GM23338 (cell line): ENCODE measurements around the gene MSS51. TPM values are rescaled to one million over a fixed set of nuclear protein-coding genes. Genes with fewer than 3 reads are reported as not detected.

Experiments used
- ATAC-seq: fragments of 200-7000 bp; cut with Tn5 transposase; 3 replicates; pipeline ENCODE4 v1.9.1; 2020
- DNase-seq: peaks from one replicate; pipeline ENCODE4 v3.0.0-alpha.2; 2015; ENCODE audit warnings: low spot score
- H2AFZ ChIP-seq: fragments of 200-600 bp; sonication (generic); 2 replicates; pipeline ENCODE4 v1.8.0; 2016; ENCODE audit warnings: antibody characterized with exemption, mild to moderate bottlenecking, moderate library complexity
- H3F3A ChIP-seq: fragments of 200-600 bp; sonication (generic); replicated peaks from 2 replicates; pipeline ENCODE4 v1.8.0; 2017; ENCODE audit warnings: antibody characterized with exemption, mixed run types, low read depth
- H3K27ac ChIP-seq: fragments of 200-600 bp; sonication (generic); 2 replicates; pipeline ENCODE4 v1.6.1; 2016; ENCODE audit warnings: low read depth
- H3K27me3 ChIP-seq: fragments of 200-600 bp; sonication (generic); 2 replicates; pipeline ENCODE4 v1.8.0; 2016; ENCODE audit warnings: mild to moderate bottlenecking, mixed run types, moderate library complexity; ENCODE audit not compliant: insufficient read depth
- H3K36me3 ChIP-seq: fragments of 200-600 bp; sonication (generic); 2 replicates; pipeline ENCODE4 v1.8.0; 2016; ENCODE audit warnings: mild to moderate bottlenecking; ENCODE audit not compliant: insufficient read depth
- H3K4me1 ChIP-seq: fragments of 200-600 bp; sonication (generic); 2 replicates; pipeline ENCODE4 v1.8.0; 2016; ENCODE audit warnings: mild to moderate bottlenecking, moderate library complexity; ENCODE audit not compliant: insufficient read depth
- H3K4me2 ChIP-seq: fragments of 200-600 bp; sonication (generic); 2 replicates; pipeline ENCODE4 v1.7.1; 2017; ENCODE audit warnings: mixed run types
- H3K4me3 ChIP-seq: fragments of 200-600 bp; sonication (generic); 2 replicates; pipeline ENCODE4 v1.6.1; 2016; ENCODE audit warnings: mixed run types
- H3K79me2 ChIP-seq: fragments of 200-600 bp; sonication (generic); replicated peaks from 2 replicates; pipeline ENCODE4 v1.8.0; 2017; ENCODE audit warnings: mild to moderate bottlenecking; ENCODE audit not compliant: insufficient read depth
- H3K9me2 ChIP-seq: fragments of 200-600 bp; sonication (generic); 2 replicates; pipeline ENCODE4 v1.8.0; 2017; ENCODE audit not compliant: insufficient read depth
- H4K20me1 ChIP-seq: fragments of 200-600 bp; sonication (generic); replicated peaks from 2 replicates; pipeline ENCODE4 v1.8.0; 2017; ENCODE audit warnings: mild to moderate bottlenecking; ENCODE audit not compliant: insufficient read depth
- H3K27ac Mint-ChIP-seq: 2 replicates; pipeline ENCODE4 v1.8.0; 2020; ENCODE audit warnings: inconsistent platforms, mild to moderate bottlenecking, moderate library complexity, mixed read lengths
- H3K27me3 Mint-ChIP-seq: 3 replicates; pipeline ENCODE4 v1.8.0; 2022; ENCODE audit warnings: low read depth, mild to moderate bottlenecking, moderate library complexity, mixed read lengths, inconsistent platforms; ENCODE audit not compliant: insufficient read depth, poor library complexity
- H3K36me3 Mint-ChIP-seq: 3 replicates; pipeline ENCODE4 v1.8.0; 2021; ENCODE audit warnings: low read depth, mild to moderate bottlenecking, inconsistent platforms, moderate library complexity, mixed read lengths
- H3K4me1 Mint-ChIP-seq: 3 replicates; pipeline ENCODE4 v1.8.0; 2020; ENCODE audit warnings: mild to moderate bottlenecking, inconsistent platforms, mixed read lengths
- H3K4me3 Mint-ChIP-seq: 3 replicates; pipeline ENCODE4 v1.8.0; 2021; ENCODE audit warnings: moderate library complexity, mild to moderate bottlenecking, inconsistent platforms, mixed read lengths
- H3K9me3 Mint-ChIP-seq: 3 replicates; pipeline ENCODE4 v1.8.0; 2020; ENCODE audit warnings: moderate library complexity, mild to moderate bottlenecking, inconsistent platforms, mixed read lengths
- CREB1 ChIP-seq: fragments of 250-450 bp; sonication (Bioruptor Pico); IDR thresholded peaks from 2 replicates; pipeline ENCODE4 v1.5.0; 2020; ENCODE audit warnings: low read depth, mild to moderate bottlenecking, moderate library complexity
- CTCF ChIP-seq, 2 experiments: fragments of 200-600 bp in 1 of 2; sonication (generic) in 1 of 2; conservative IDR thresholded peaks; 2 replicates each; pipeline versions ENCODE4 v1.5.1 to v1.6.1; 2016 to 2017; ENCODE audit warnings: antibody characterized with exemption in 2 of 2, low read depth in 2 of 2, mild to moderate bottlenecking in 2 of 2, moderate library complexity in 1 of 2
- ETS1 ChIP-seq: IDR thresholded peaks from 2 replicates; pipeline ENCODE4 v1.6.1; 2016; ENCODE audit warnings: antibody characterized with exemption
- EZH2 ChIP-seq: fragments of 200-600 bp; sonication (generic); IDR thresholded peaks from one replicate; pipeline ENCODE4 v1.8.0; 2017; ENCODE audit warnings: antibody characterized with exemption, mild to moderate bottlenecking, low read depth; ENCODE audit not compliant: unreplicated experiment
- EZH2phosphoT487 ChIP-seq: fragments of 200-600 bp; sonication (generic); IDR thresholded peaks from one replicate; pipeline ENCODE4 v1.8.1; 2018; ENCODE audit warnings: antibody characterized with exemption; ENCODE audit not compliant: unreplicated experiment
- JUNB ChIP-seq: IDR thresholded peaks from one replicate; pipeline ENCODE4 v1.6.1; 2016; ENCODE audit warnings: antibody characterized with exemption; ENCODE audit not compliant: unreplicated experiment
- NANOG ChIP-seq: IDR thresholded peaks from 2 replicates; pipeline ENCODE4 v1.6.1; 2016; ENCODE audit warnings: antibody characterized with exemption, borderline replicate concordance
- STAT1 ChIP-seq: IDR thresholded peaks from one replicate; pipeline ENCODE4 v1.6.1; 2016; ENCODE audit warnings: antibody characterized with exemption; ENCODE audit not compliant: unreplicated experiment
- ZNF114 ChIP-seq: fragments of 250-450 bp; sonication (Bioruptor Pico); IDR thresholded peaks from 2 replicates; pipeline ENCODE4 v1.5.0; 2020; ENCODE audit warnings: mild to moderate bottlenecking, moderate library complexity
- ZNF331 ChIP-seq: fragments of 250-450 bp; sonication (Bioruptor Pico); IDR thresholded peaks from 2 replicates; pipeline ENCODE4 v1.5.0; 2020; ENCODE audit warnings: low read depth, mild to moderate bottlenecking, moderate library complexity
- polyA plus RNA-seq: library from polyadenylated mRNA; unstranded; fragments of >200 nt; fragmentation: Nextera tagmentation; extraction: Ambion mirVana; gene quantifications from 2 replicates; pipeline ENCODE4 v1.2.1, GENCODE V29; 2016
- total RNA-seq: library from RNA; depleted of rRNA; stranded (reverse); fragments of >200 nt; shearing (Covaris generic); gene quantifications from 2 replicates; pipeline ENCODE4 v1.2.3, GENCODE V29; 2014
- TF ChIP-seq, protein P1 (sequence below): IDR thresholded peaks from one replicate; pipeline ENCODE4 v1.6.1; 2018; ENCODE audit warnings: antibody characterized with exemption; ENCODE audit not compliant: unreplicated experiment
- TF ChIP-seq, protein P2 (sequence below): fragments of 250-450 bp; sonication (Bioruptor Pico); IDR thresholded peaks from 2 replicates; pipeline ENCODE4 v1.5.0; 2020; ENCODE audit warnings: mild to moderate bottlenecking, moderate library complexity

MSS51 gene
- total and polyA plus RNA-seq, 2 experiments from 2014 or later, result 1.1 to 5.1 TPM

DNA sequence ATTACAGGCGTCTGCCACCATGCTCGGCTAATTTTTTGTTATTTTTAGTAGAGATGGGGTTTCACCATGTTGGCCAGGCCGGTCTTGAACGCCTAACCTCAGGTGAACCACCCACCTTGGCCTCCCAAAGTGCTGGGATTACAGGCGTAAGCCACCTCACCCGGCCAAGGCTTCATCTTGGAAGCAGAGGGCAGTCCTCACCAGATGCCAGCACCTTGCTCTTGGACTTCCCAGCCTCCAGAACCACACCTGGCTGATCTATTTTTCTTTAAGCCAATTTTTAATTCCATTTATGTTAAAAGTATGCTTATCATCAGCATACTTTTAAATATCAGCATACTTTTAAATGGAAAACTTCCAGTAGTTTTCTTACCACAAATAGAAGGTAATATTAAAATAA lies 31.7 kb downstream of the MSS51 start:
- Histone ChIP-seq H4K20me1 (peaks cover 11% of the 10 kb centered on the region), H3K27ac (no peak overlapping the region), H3K4me2 (no peak overlapping the region), H3K4me1 (no peaks in the 10 kb centered on the region), H3F3A (no peaks in the 10 kb centered on the region), H3K79me2 (peaks cover 67% of the 10 kb centered on the region), H3K36me3 (peaks cover 5% of the 10 kb centered on the region; the same call in 1 of the 2 replicates), H3K27me3 (no peaks in the 10 kb centered on the region), H2AFZ (no peak overlapping the region), H3K9me2 (no peaks in the 10 kb centered on the region), H3K4me3 (no peak overlapping the region)
- Mint-ChIP-seq H3K4me1 (peaks cover 2% of the 10 kb centered on the region; the same call in 1 of the 3 replicates), H3K27me3 (peaks cover 5% of the 10 kb centered on the region), H3K4me3 (no peak overlapping the region), H3K9me3 (no peaks in the 10 kb centered on the region), H3K36me3 (peaks cover 11% of the 10 kb centered on the region; the same call in 2 of the 3 replicates), H3K27ac (no peak overlapping the region)
- no peak for DNase-seq
- no peak for ATAC-seq
- TF ChIP-seq ZNF114 (CRISPR knock-in tag) (no peak), NANOG (no peak), ETS1 (no peak), CREB1 (CRISPR knock-in tag) (no peak), STAT1 (no peak), ZNF331 (CRISPR knock-in tag) (no peak), EZH2 (no peak), CTCF (conservative IDR thresholded peaks at IDR 0.05; ENCODE audit: low read depth in 2 of 2) (no peak), JUNB (no peak), EZH2phosphoT487 (no peak)
- TF ChIP-seq, protein P1, sequence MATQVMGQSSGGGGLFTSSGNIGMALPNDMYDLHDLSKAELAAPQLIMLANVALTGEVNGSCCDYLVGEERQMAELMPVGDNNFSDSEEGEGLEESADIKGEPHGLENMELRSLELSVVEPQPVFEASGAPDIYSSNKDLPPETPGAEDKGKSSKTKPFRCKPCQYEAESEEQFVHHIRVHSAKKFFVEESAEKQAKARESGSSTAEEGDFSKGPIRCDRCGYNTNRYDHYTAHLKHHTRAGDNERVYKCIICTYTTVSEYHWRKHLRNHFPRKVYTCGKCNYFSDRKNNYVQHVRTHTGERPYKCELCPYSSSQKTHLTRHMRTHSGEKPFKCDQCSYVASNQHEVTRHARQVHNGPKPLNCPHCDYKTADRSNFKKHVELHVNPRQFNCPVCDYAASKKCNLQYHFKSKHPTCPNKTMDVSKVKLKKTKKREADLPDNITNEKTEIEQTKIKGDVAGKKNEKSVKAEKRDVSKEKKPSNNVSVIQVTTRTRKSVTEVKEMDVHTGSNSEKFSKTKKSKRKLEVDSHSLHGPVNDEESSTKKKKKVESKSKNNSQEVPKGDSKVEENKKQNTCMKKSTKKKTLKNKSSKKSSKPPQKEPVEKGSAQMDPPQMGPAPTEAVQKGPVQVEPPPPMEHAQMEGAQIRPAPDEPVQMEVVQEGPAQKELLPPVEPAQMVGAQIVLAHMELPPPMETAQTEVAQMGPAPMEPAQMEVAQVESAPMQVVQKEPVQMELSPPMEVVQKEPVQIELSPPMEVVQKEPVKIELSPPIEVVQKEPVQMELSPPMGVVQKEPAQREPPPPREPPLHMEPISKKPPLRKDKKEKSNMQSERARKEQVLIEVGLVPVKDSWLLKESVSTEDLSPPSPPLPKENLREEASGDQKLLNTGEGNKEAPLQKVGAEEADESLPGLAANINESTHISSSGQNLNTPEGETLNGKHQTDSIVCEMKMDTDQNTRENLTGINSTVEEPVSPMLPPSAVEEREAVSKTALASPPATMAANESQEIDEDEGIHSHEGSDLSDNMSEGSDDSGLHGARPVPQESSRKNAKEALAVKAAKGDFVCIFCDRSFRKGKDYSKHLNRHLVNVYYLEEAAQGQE, result no peak
- TF ChIP-seq, protein P2, sequence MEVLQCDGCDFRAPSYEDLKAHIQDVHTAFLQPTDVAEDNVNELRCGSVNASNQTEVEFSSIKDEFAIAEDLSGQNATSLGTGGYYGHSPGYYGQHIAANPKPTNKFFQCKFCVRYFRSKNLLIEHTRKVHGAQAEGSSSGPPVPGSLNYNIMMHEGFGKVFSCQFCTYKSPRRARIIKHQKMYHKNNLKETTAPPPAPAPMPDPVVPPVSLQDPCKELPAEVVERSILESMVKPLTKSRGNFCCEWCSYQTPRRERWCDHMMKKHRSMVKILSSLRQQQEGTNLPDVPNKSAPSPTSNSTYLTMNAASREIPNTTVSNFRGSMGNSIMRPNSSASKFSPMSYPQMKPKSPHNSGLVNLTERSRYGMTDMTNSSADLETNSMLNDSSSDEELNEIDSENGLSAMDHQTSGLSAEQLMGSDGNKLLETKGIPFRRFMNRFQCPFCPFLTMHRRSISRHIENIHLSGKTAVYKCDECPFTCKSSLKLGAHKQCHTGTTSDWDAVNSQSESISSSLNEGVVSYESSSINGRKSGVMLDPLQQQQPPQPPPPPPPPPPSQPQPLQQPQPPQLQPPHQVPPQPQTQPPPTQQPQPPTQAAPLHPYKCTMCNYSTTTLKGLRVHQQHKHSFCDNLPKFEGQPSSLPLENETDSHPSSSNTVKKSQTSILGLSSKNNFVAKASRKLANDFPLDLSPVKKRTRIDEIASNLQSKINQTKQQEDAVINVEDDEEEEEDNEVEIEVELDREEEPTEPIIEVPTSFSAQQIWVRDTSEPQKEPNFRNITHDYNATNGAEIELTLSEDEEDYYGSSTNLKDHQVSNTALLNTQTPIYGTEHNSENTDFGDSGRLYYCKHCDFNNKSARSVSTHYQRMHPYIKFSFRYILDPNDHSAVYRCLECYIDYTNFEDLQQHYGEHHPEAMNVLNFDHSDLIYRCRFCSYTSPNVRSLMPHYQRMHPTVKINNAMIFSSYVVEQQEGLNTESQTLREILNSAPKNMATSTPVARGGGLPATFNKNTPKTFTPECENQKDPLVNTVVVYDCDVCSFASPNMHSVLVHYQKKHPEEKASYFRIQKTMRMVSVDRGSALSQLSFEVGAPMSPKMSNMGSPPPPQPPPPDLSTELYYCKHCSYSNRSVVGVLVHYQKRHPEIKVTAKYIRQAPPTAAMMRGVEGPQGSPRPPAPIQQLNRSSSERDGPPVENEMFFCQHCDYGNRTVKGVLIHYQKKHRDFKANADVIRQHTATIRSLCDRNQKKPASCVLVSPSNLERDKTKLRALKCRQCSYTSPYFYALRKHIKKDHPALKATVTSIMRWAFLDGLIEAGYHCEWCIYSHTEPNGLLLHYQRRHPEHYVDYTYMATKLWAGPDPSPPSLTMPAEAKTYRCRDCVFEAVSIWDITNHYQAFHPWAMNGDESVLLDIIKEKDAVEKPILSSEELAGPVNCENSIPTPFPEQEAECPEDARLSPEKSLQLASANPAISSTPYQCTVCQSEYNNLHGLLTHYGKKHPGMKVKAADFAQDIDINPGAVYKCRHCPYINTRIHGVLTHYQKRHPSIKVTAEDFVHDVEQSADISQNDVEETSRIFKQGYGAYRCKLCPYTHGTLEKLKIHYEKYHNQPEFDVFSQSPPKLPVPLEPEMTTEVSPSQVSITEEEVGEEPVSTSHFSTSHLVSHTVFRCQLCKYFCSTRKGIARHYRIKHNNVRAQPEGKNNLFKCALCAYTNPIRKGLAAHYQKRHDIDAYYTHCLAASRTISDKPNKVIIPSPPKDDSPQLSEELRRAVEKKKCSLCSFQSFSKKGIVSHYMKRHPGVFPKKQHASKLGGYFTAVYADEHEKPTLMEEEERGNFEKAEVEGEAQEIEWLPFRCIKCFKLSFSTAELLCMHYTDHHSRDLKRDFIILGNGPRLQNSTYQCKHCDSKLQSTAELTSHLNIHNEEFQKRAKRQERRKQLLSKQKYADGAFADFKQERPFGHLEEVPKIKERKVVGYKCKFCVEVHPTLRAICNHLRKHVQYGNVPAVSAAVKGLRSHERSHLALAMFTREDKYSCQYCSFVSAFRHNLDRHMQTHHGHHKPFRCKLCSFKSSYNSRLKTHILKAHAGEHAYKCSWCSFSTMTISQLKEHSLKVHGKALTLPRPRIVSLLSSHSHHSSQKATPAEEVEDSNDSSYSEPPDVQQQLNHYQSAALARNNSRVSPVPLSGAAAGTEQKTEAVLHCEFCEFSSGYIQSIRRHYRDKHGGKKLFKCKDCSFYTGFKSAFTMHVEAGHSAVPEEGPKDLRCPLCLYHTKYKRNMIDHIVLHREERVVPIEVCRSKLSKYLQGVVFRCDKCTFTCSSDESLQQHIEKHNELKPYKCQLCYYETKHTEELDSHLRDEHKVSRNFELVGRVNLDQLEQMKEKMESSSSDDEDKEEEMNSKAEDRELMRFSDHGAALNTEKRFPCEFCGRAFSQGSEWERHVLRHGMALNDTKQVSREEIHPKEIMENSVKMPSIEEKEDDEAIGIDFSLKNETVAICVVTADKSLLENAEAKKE (CRISPR knock-in tag), result no peak
